ENCODE data around the gene ABCE1. TPM values are rescaled to one million over a fixed set of nuclear protein-coding genes. Genes with fewer than 3 reads are reported as not detected.

Gene ABCE1
- total and polyA plus RNA-seq, 2 donors (not counting 1 experiment from before 2014, with no cell fraction given) = 31.3 to 46.2 TPM

- ChIA-PET POLR2A (no interaction called here), CTCF (interaction anchor here (2.8 kb wide), 1 partner anchor 13 kb away, joined by 12 read pairs; no protein-coding TSS in a partner anchor)
- H2AFZ ChIP-seq (ENCODE audit: insufficient read depth, low read depth, low read length, poor library complexity, severe bottlenecking) = no peak overlapping the region
- H3K36me3 ChIP-seq (replicated peaks in 1 of 2; ENCODE audit: control extremely low read depth in 1 of 2, control insufficient read depth in 1 of 2, extremely low read depth in 1 of 2, insufficient read depth in 2 of 2, low read length in 1 of 2) = peaks cover 0 to 14% of the 10 kb centered on the region in 2 experiments
- H3K27ac ChIP-seq (ENCODE audit: low read length in 2 of 2) = no peak overlapping the region
- no peak overlapping the region for H3K4me3 Mint-ChIP-seq
- no peak overlapping the region for H3K27ac Mint-ChIP-seq
- no peak overlapping the region for H3K9ac ChIP-seq (ENCODE audit: low read length)
- no peak for DNase-seq
- ATAC-seq (ENCODE audit: low read depth) = no peak
- peaks cover 5% of the 10 kb centered on the region for H3K4me1 Mint-ChIP-seq
- no peaks in the 10 kb centered on the region for H3K9me3 Mint-ChIP-seq (ENCODE audit: insufficient read depth)
- TF ChIP-seq EZH2 (IDR thresholded peaks at IDR 0.05; ENCODE audit: borderline replicate concordance, insufficient read depth, low read depth, low read length, poor library complexity, severe bottlenecking) = no peak
- no peak for TF ChIP-seq CTCF (IDR thresholded peaks at IDR 0.05)
- H3K4me1 ChIP-seq (ENCODE audit: control insufficient read depth in 2 of 2, insufficient read depth in 2 of 2, low read length in 2 of 2) = no peaks in the 10 kb centered on the region
- H3K27me3 ChIP-seq (replicated peaks in 1 of 4; ENCODE audit: control extremely low read depth in 1 of 4, control insufficient read depth in 3 of 4, insufficient read depth in 4 of 4, low read length in 3 of 4) = no peaks in the 10 kb centered on the region
- no peaks in the 10 kb centered on the region for H3K79me2 ChIP-seq (ENCODE audit: control insufficient read depth, insufficient read depth, low read length)
- H3K4me2 ChIP-seq (replicated peaks; ENCODE audit: low read depth, low read length, poor library complexity, severe bottlenecking) = no peak overlapping the region
- intact Hi-C loops (cut with micrococcal nuclease) = no loop called here
- H3K9me3 ChIP-seq (ENCODE audit: control extremely low read depth in 1 of 3, control insufficient read depth in 2 of 3, insufficient read depth in 1 of 3, low read length in 2 of 3) = no peaks in the 10 kb centered on the region
- H4K20me1 ChIP-seq (ENCODE audit: control insufficient read depth, insufficient read depth, low read length, poor library complexity, severe bottlenecking) = no peaks in the 10 kb centered on the region
- no peaks in the 10 kb centered on the region for H3K27me3 Mint-ChIP-seq
- H3K4me3 ChIP-seq (ENCODE audit: control extremely low read depth in 1 of 5, extremely low read depth in 1 of 5, insufficient read depth in 1 of 5, low read depth in 2 of 5, low read length in 4 of 5) = no peak overlapping the region
These were observed 49.3 kb upstream of the ABCE1 start for GRCh38 chr4:145048817-145049216.

GRCh38 chr4:145049241-145049640, 48.9 kb upstream of the ABCE1 start:
- H3K9me3 ChIP-seq (ENCODE audit: control extremely low read depth in 1 of 3, control insufficient read depth in 2 of 3, insufficient read depth in 1 of 3, low read length in 2 of 3) = no peaks in the 10 kb centered on the region
- WGBS (ENCODE audit: insufficient coverage) = no CpG with 5 or more reads among the region's 1 CpG
- intact Hi-C loops (cut with micrococcal nuclease) = no loop called here
- no peak for TF ChIP-seq EZH2 (IDR thresholded peaks at IDR 0.05; ENCODE audit: borderline replicate concordance, insufficient read depth, low read depth, low read length, poor library complexity, severe bottlenecking)
- TF ChIP-seq CTCF (IDR thresholded peaks at IDR 0.05) = no peak
- H2AFZ ChIP-seq (ENCODE audit: insufficient read depth, low read depth, low read length, poor library complexity, severe bottlenecking) = no peak overlapping the region
- no peak overlapping the region for H3K27ac ChIP-seq (ENCODE audit: low read length in 2 of 2)
- no peak overlapping the region for H3K27ac Mint-ChIP-seq
- H3K27me3 Mint-ChIP-seq = no peaks in the 10 kb centered on the region
- no peaks in the 10 kb centered on the region for H4K20me1 ChIP-seq (ENCODE audit: control insufficient read depth, insufficient read depth, low read length, poor library complexity, severe bottlenecking)
- CTCF ChIA-PET = interaction anchor here (2.8 kb wide), 1 partner anchor 13 kb away, joined by 12 read pairs; no protein-coding TSS in a partner anchor
- POLR2A ChIA-PET = no interaction called here
- H3K4me3 ChIP-seq (ENCODE audit: control extremely low read depth in 1 of 5, extremely low read depth in 1 of 5, insufficient read depth in 1 of 5, low read depth in 2 of 5, low read length in 4 of 5) = no peak overlapping the region
- no peaks in the 10 kb centered on the region for H3K27me3 ChIP-seq (replicated peaks in 1 of 4; ENCODE audit: control extremely low read depth in 1 of 4, control insufficient read depth in 3 of 4, insufficient read depth in 4 of 4, low read length in 3 of 4)
- DNase-seq = no peak
- no peaks in the 10 kb centered on the region for H3K79me2 ChIP-seq (ENCODE audit: control insufficient read depth, insufficient read depth, low read length)
- H3K4me2 ChIP-seq (replicated peaks; ENCODE audit: low read depth, low read length, poor library complexity, severe bottlenecking) = no peak overlapping the region
- H3K4me3 Mint-ChIP-seq = no peak overlapping the region
- H3K36me3 ChIP-seq (replicated peaks in 1 of 2; ENCODE audit: control extremely low read depth in 1 of 2, control insufficient read depth in 1 of 2, extremely low read depth in 1 of 2, insufficient read depth in 2 of 2, low read length in 1 of 2) = peaks cover 0 to 14% of the 10 kb centered on the region in 2 experiments
- ATAC-seq (ENCODE audit: low read depth) = no peak
- no peaks in the 10 kb centered on the region for H3K4me1 ChIP-seq (ENCODE audit: control insufficient read depth in 2 of 2, insufficient read depth in 2 of 2, low read length in 2 of 2)
- peaks cover 5% of the 10 kb centered on the region for H3K4me1 Mint-ChIP-seq
- no peaks in the 10 kb centered on the region for H3K9me3 Mint-ChIP-seq (ENCODE audit: insufficient read depth)
- no peak overlapping the region for H3K9ac ChIP-seq (ENCODE audit: low read length)

Measured in B cell (primary cell).